Trophoblast cell (in vitro differentiated cells and primary cell): ENCODE data around the gene HRCT1.

Source experiments
- DNase-seq, 2 donors: peaks; one replicate each; pipeline ENCODE4 v3.0.0-alpha.2; 2016
- H2AFZ ChIP-seq: 2 replicates; pipeline ENCODE4 v1.6.1; 2013; ENCODE audit warnings: low read length, moderate library complexity, mild to moderate bottlenecking; ENCODE audit not compliant: insufficient read depth, poor library complexity
- H2AK5ac ChIP-seq: 2 replicates; pipeline ENCODE4 v1.6.1; 2013; ENCODE audit warnings: mild to moderate bottlenecking, low read length
- H2BK120ac ChIP-seq: 2 replicates; pipeline ENCODE4 v1.6.1; 2013; ENCODE audit warnings: low read length, mild to moderate bottlenecking, moderate library complexity; ENCODE audit not compliant: insufficient read depth, poor library complexity
- H2BK12ac ChIP-seq: 2 replicates; pipeline ENCODE4 v1.6.1; 2013; ENCODE audit warnings: mild to moderate bottlenecking, low read length, moderate library complexity
- H2BK5ac ChIP-seq: 2 replicates; pipeline ENCODE4 v1.6.1; 2013; ENCODE audit warnings: low read length, low read depth, moderate library complexity, mild to moderate bottlenecking; ENCODE audit not compliant: poor library complexity
- H3K14ac ChIP-seq: 2 replicates; pipeline ENCODE4 v1.6.1; 2013; ENCODE audit warnings: mild to moderate bottlenecking, low read length
- H3K18ac ChIP-seq: 2 replicates; pipeline ENCODE4 v1.6.1; 2013; ENCODE audit warnings: mild to moderate bottlenecking, low read length
- H3K23ac ChIP-seq: 2 replicates; pipeline ENCODE4 v1.6.1; 2013; ENCODE audit warnings: low read length
- H3K27ac ChIP-seq: 2 replicates; pipeline ENCODE4 v1.5.1; 2013; ENCODE audit warnings: low read depth, mild to moderate bottlenecking, inconsistent platforms, low read length, moderate library complexity
- H3K27me3 ChIP-seq: 2 replicates; pipeline ENCODE4 v1.6.1; 2013; ENCODE audit warnings: inconsistent platforms, mild to moderate bottlenecking, low read length, moderate library complexity; ENCODE audit not compliant: insufficient read depth
- H3K36me3 ChIP-seq, 2 experiments: 1 replicate in 1 of 2; 2 replicates in 1 of 2; pipeline ENCODE4 v1.6.1; 2013; ENCODE audit warnings: low read length in 2 of 2, mild to moderate bottlenecking in 2 of 2, moderate library complexity in 1 of 2; ENCODE audit not compliant: insufficient read depth in 2 of 2, control insufficient read depth in 1 of 2
- H3K4ac ChIP-seq: 2 replicates; pipeline ENCODE4 v1.6.1; 2013; ENCODE audit warnings: low read depth, mild to moderate bottlenecking, low read length, moderate library complexity
- H3K4me1 ChIP-seq, 2 experiments: 1 replicate in 1 of 2; 2 replicates in 1 of 2; pipeline ENCODE4 v1.6.1; 2013; ENCODE audit warnings: low read length in 2 of 2, mild to moderate bottlenecking in 2 of 2, moderate library complexity in 1 of 2; ENCODE audit not compliant: insufficient read depth in 2 of 2, control insufficient read depth in 1 of 2
- H3K4me2 ChIP-seq: 2 replicates; pipeline ENCODE4 v1.6.1; 2013; ENCODE audit warnings: inconsistent platforms, mild to moderate bottlenecking, low read length, moderate library complexity
- H3K4me3 ChIP-seq: 2 replicates; pipeline ENCODE4 v1.5.1; 2013; ENCODE audit warnings: mild to moderate bottlenecking, low read depth, low read length, inconsistent platforms
- H3K79me1 ChIP-seq: one replicate; pipeline ENCODE4 v1.6.1; 2013; ENCODE audit warnings: low read length
- H3K79me2 ChIP-seq: 2 replicates; pipeline ENCODE4 v1.6.1; 2013; ENCODE audit warnings: low read length, mild to moderate bottlenecking; ENCODE audit not compliant: control insufficient read depth, insufficient read depth, poor library complexity
- H3K9ac ChIP-seq: 2 replicates; pipeline ENCODE4 v1.6.1; 2013; ENCODE audit warnings: mild to moderate bottlenecking, low read length
- H3K9me3 ChIP-seq: 2 replicates; pipeline ENCODE4 v1.6.1; 2013; ENCODE audit warnings: low read depth, mild to moderate bottlenecking, control low read depth, inconsistent platforms, low read length; ENCODE audit not compliant: insufficient read depth
- H4K12ac ChIP-seq: 2 replicates; pipeline ENCODE4 v1.6.1; 2013; ENCODE audit warnings: low read depth, mild to moderate bottlenecking, low read length, moderate library complexity
- H4K8ac ChIP-seq: 2 replicates; pipeline ENCODE4 v1.6.1; 2013; ENCODE audit warnings: low read depth, mild to moderate bottlenecking, low read length, moderate library complexity
- H4K91ac ChIP-seq: one replicate; pipeline ENCODE4 v1.6.1; 2013; ENCODE audit warnings: low read depth, mild to moderate bottlenecking, low read length, moderate library complexity
- WGBS: extraction: QIAGEN DNeasy Blood & Tissue Kit; methylation state at CpG from one replicate; pipeline ENCODE4 v1.1.7; 2013; ENCODE audit warnings: missing lambda C conversion rate; ENCODE audit not compliant: insufficient read length, insufficient coverage; ENCODE audit errors: extremely low coverage; 5-methylcytosine and 5-hydroxymethylcytosine counted together

Gene HRCT1

DNA sequence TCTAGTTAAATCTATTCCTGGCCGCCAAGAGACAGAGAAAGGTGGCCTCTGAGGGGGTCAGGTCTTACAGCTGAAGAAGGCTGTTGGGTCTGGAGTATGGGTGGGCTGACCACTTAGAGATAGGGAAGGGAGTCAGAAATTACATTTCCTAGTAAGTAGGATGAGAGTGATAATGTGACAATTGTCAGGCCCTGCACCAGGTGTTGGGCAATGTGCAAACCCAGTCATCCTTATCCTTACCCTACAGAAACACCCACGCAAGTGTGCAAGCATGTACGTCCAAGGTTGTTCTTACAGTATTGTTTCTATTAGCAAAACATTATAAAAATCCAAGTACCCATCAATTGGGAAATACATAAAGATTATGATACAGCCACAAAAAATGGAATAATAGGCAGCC is 12.8 kb downstream of the HRCT1 start:
- Histone ChIP-seq H3K9ac (no peak overlapping the region), H3K4me2 (no peak overlapping the region), H2AFZ (no peak overlapping the region), H2BK5ac (no peak overlapping the region), H3K79me2 (no peaks in the 10 kb centered on the region), H4K8ac (no peak overlapping the region), H3K4me1 (peaks cover 0 to 6% of the 10 kb centered on the region in 2 experiments), H2BK120ac (no peak overlapping the region), H3K23ac (no peak overlapping the region), H3K79me1 (no peaks in the 10 kb centered on the region), H3K4ac (no peak overlapping the region), H3K36me3 (no peaks in the 10 kb centered on the region), H2AK5ac (no peak overlapping the region), H3K9me3 (peaks cover 4% of the 10 kb centered on the region), H3K14ac (no peak overlapping the region), H4K91ac (no peak overlapping the region), H4K12ac (no peak overlapping the region), H3K27me3 (no peaks in the 10 kb centered on the region), H3K18ac (no peak overlapping the region), H3K4me3 (no peak overlapping the region), H2BK12ac (no peak overlapping the region), H3K27ac (no peak overlapping the region)
- DNase-seq: no peak
- WGBS: no CpG with 5 or more reads among the region's 3 CpGs

DNA sequence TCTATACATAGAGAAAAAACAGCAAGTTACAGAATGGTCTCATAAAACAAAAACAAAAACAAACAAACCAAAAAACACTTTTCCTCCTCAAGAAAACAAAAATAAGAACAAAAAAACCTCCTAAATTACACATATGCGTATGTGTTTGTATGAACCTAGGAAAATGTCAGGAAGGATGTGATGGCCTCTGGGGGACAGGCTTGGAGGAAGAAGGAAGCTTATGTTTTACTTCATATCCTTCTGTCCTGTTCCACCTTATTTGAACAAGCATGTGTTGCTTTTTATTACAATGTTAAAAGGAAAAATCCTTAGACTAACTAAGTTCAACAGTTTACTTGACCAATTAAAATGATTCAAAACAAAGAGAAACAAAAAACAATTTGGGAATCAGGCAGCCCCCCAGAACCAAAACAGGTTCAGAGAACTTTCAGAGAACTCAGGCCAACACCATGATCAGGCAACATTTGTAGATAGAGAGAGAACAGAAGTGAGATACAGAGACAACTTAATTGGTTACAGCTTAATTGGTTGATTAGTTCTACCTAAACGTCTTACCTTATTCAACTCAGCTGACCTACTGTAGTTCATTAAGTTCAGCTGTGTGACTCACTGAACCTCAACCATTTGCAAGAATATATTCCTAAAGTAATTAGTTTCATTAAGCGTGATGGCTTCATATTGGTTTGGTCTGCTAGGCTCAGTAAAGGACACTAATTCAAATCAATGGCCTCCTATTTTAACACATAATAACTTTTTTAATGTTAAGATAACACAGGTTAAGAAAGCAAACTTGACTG is 13.4 kb downstream of the HRCT1 start:
- Histone ChIP-seq H3K9ac (no peak overlapping the region), H3K36me3 (no peaks in the 10 kb centered on the region), H2BK5ac (no peak overlapping the region), H3K27me3 (no peaks in the 10 kb centered on the region), H3K23ac (no peak overlapping the region), H3K79me2 (no peaks in the 10 kb centered on the region), H3K9me3 (peaks cover 2% of the 10 kb centered on the region), H2BK120ac (no peak overlapping the region), H4K8ac (no peak overlapping the region), H3K18ac (no peak overlapping the region), H3K27ac (no peak overlapping the region), H2AK5ac (no peak overlapping the region), H4K91ac (no peak overlapping the region), H3K4me3 (no peak overlapping the region), H3K4me1 (peaks cover 0 to 4% of the 10 kb centered on the region in 2 experiments), H3K14ac (no peak overlapping the region), H3K79me1 (no peaks in the 10 kb centered on the region), H3K4ac (no peak overlapping the region), H3K4me2 (no peak overlapping the region), H2BK12ac (no peak overlapping the region), H4K12ac (no peak overlapping the region), H2AFZ (no peak overlapping the region)
- no peak for DNase-seq
- WGBS: no CpG with 5 or more reads among the region's 3 CpGs

DNA sequence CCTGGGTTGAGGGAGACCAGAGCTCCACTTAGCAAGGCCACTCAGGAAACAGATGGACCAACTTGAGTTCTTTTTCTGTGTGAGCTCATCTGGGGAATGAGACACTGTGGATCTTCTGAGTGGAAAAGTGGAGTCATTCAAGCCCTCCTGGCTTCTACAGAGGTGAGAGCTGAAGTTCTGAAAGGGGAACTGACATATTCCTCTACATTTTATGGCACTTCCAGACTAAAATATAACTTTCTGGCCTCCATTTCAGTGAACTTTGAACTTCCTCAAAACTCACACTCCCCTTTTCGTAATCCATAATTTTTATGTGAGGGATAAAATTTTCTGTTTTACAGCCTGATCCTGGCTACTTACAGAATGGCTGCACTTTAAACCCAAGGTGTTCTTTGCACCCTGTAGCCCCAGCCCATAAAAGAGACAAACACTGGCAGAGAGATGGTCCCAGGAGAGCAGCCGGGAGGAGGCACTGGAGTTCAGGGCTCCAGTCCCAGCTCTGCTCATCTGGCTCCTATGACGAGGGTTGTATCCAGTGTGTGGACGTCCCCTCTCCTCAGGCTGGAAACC is 14.1 kb downstream of the HRCT1 start:
- Histone ChIP-seq H4K91ac (no peak overlapping the region), H2BK5ac (no peak overlapping the region), H2BK120ac (no peak overlapping the region), H2AK5ac (no peak overlapping the region), H3K4me1 (peaks cover 0 to 6% of the 10 kb centered on the region in 2 experiments), H2BK12ac (peak overlapping the region; percentile 43), H3K79me2 (no peaks in the 10 kb centered on the region), H3K4me3 (no peak overlapping the region), H3K79me1 (no peaks in the 10 kb centered on the region), H3K23ac (no peak overlapping the region), H3K27me3 (no peaks in the 10 kb centered on the region), H3K4me2 (no peak overlapping the region), H3K14ac (no peak overlapping the region), H3K36me3 (no peaks in the 10 kb centered on the region), H3K9ac (no peak overlapping the region), H2AFZ (no peak overlapping the region), H3K4ac (no peak overlapping the region), H3K18ac (no peak overlapping the region), H3K27ac (no peak overlapping the region), H4K12ac (no peak overlapping the region), H3K9me3 (peaks cover 2% of the 10 kb centered on the region), H4K8ac (no peak overlapping the region)
- DNase-seq: no peak
- no CpG with 5 or more reads among the region's 4 CpGs for WGBS

DNA sequence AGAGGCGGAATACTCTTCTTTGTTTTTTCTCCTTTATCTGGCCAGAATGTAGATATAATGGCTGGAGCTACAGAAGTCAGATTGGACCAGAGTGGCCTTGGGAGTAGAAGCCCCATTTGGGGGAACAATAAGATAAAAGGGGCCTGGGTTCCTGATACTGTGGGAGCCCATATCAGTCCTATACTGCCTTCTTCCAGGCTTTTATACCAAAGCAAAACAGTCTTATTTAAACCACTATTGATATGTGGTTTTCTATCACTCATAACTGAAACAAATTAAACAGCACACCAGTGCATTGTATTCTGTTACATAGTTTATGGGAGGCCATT is 17.6 kb downstream of the HRCT1 start:
- Histone ChIP-seq H3K36me3 (no peaks in the 10 kb centered on the region), H3K4ac (no peak overlapping the region), H3K23ac (no peak overlapping the region), H4K12ac (no peak overlapping the region), H2AFZ (no peak overlapping the region), H3K27me3 (no peaks in the 10 kb centered on the region), H3K4me1 (peaks cover 0 to 6% of the 10 kb centered on the region in 2 experiments), H4K91ac (no peak overlapping the region), H3K9ac (no peak overlapping the region), H3K4me2 (no peak overlapping the region), H2BK12ac (no peak overlapping the region), H3K18ac (no peak overlapping the region), H4K8ac (no peak overlapping the region), H3K27ac (no peak overlapping the region), H3K4me3 (no peak overlapping the region), H3K79me1 (no peaks in the 10 kb centered on the region), H2BK120ac (no peak overlapping the region), H3K79me2 (no peaks in the 10 kb centered on the region), H3K14ac (no peak overlapping the region), H2BK5ac (no peak overlapping the region), H3K9me3 (peaks cover 2% of the 10 kb centered on the region), H2AK5ac (no peak overlapping the region)
- no CpG with 5 or more reads among the region's 1 CpG for WGBS
- DNase-seq: no peak
